Fibroblast of skin of left quadriceps (primary cell): Measurements from ENCODE around the gene SULT2A1.
"Not testable (repeated sequence)": the region's sequence is repeated elsewhere in the genome, so short reads cannot be mapped to it uniquely, and the experiment has no call there.

Source experiments
- DNase-seq, 2 experiments: peaks; one replicate each; pipeline ENCODE4 v3.0.0-alpha.2; 2013; ENCODE audit warnings: low read depth in 2 of 2

SULT2A1 gene

DNA sequence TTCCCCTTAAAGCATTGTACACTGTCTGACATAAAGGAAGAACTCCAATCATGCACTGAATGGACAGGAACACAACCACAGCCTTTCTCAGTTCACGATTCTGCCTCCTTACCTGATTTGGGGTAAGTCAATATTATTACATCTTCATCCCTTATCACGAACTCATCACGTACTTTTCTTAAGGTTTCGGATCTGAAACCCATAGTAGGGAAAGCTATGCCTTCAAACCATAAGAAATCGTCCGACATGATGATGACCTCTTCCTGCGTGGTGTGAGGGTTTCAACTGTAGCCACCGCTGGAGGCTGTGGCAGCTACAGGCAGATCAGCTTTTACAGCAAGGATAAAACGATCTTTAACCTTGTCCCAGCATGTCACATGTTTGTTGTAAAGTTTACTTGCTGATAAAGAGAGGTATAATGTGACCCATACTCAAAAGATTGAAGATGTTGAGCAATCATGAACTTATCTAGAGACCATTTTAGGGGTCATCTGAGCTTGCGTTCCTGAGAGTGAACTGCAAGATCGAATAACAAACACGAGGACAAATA lies at the start of gene SULT2A1:
Gene SULT2A1, minus strand, starts transcription at position 306 of the 550 bp plus-strand sequence. Its CDS starts 58 bp downstream, at position 248.
- DNase-seq: no peak

- not testable (repeated sequence) for DNase-seq
Observed at GRCh38 chr19:47928581-47928980, 42.5 kb upstream of the SULT2A1 start.

- DNase-seq: not testable (repeated sequence)
Observed at GRCh38 chr19:47920107-47920506, 34.0 kb upstream of the SULT2A1 start.

DNA sequence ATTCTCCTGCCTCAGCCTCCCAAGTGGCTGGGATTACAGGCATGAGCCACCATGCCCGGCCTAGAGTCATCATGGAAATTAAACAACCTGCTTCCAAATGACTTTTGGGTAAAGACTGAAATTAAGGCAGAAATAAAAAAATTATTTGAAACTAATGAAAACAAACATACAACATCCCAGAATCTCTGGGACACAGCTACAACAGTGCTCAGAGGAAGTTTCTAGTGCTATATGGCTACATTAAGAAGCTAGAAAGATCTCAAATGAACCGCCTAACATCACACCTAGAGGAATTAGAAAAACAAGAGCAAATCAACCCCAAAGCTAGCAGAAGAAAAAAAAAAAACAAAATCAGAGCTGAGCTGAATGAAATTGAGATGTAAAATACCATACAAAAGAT lies 24.1 kb upstream of the SULT2A1 start:
- not testable (repeated sequence) for DNase-seq

GRCh38 chr19:47909350-47909749 lies 23.2 kb upstream of the SULT2A1 start:
- not testable (repeated sequence) for DNase-seq

DNA sequence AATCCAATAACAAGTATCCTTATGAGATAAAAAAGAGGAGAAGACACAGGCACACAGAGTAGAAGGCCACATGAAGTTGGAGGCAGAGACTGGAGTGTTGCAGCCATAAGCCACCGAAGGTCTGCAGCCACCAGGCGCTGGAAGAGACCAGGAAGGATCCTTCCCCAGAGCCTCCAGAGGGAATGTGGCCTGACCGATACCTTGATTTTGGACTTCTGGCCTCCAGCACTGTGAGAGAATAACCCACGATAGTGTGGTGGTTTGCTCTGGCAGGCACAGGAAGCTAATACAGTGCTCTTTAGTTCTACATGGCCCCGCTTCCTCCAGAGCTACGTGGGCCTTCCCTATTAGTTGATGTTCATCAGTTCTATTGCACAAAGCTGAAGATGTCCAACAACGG lies 15.3 kb upstream of the SULT2A1 start:
- DNase-seq: no peak

DNA sequence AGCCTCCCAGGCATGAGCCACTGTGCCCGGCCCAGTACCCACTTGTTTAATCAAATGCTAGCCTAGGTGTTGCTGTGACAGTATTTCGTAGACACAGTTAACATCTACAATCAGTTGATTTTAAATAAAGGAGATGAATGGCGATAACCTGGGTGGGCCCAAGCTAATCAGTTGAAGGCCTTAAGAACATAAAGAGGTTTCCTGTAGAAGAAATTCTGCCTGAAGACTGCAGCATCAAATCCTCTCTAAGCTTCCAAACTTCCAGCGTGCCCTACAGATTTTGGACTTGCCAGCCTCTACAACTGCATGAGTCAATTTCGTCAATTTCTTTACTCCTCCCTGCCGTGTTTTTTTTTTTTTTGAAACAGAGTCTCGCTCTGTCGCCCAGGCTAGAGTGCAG lies 13.2 kb upstream of the SULT2A1 start:
- DNase-seq: no peak

GRCh38 chr19:47897861-47898260 lies 11.7 kb upstream of the SULT2A1 start:
- no peak for DNase-seq

GRCh38 chr19:47896773-47897172 lies 10.7 kb upstream of the SULT2A1 start:
- no peak for DNase-seq

GRCh38 chr19:47896019-47896418 lies 9.9 kb upstream of the SULT2A1 start:
- DNase-seq: no peak

- DNase-seq: no peak
Observed at GRCh38 chr19:47895165-47895782, 9.2 kb upstream of the SULT2A1 start.

DNA sequence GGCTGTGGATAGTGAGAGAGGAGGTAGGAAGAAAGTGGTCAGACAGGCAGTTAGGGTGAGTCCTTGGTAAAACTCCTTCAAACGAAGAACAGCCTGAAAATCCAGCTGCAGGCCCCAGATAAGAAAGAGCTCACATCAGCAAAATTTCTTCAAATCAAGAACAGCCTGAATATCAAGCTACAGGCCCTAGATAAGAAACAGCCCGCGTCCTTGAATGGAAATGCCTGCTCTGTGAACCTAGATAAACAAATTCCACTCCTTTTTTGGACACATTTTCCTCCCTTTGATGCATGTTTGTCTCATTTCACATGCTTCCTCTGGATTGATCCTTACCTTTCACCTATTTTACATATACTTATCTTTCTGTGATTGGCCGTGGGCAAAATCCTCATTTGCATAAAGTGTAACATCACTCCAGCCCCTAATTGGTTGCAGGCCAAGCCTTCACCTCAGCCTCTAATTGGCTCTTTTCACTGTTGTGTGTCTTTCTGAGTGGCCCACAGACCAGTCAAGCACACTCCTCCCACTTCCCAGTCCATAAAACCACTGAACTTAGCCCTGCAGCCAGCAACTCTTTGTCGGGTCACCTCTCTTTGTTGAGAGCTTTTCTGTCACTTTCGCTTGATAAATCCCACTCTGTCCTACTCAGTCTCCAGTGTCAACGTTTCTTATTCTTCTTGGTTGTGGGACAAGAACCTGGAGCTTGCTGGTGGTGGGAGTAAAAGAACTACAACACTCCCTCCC lies 6.0 kb upstream of the SULT2A1 start:
- DNase-seq: no peak

GRCh38 chr19:47891622-47891922 lies 5.5 kb upstream of the SULT2A1 start:
- no peak for DNase-seq

DNA sequence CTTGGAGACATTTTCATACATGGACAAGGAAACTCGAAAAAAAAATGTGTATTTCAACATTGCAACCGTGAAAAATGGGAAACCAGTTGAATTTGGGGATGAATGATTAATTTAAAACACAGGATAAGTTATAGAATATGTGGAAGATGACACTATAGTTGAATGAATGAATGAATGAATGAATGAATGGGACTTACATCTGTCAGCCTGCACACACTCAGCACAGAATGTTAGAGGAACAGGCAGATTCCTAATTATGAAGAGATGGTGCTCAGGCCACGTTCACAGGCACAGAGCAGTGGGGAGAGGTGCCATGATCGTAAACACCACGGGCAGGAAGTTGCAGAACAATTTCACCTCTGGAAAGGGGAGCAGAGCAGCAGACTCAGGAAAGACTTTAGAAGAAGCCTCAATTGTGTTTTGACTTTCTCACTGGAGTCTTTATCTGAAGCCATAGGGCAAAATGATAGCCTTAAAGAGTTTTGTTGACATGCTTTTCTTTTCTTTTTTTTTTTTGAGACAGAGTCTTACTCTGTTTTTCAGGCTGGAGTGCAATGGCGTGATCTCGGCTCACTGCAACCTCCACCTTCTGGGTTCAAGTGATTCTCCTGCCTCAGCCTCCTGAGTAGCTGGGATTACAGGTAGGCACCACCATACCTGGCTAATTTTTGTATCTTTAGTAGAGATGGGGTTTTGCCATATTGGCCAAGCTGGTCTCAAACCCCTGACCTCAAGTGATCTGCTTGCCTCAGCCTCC lies 4.9 kb upstream of the SULT2A1 start:
- DNase-seq: no peak

GRCh38 chr19:47885067-47885463 lies 1.1 kb downstream of the SULT2A1 start:
- no peak for DNase-seq

DNA sequence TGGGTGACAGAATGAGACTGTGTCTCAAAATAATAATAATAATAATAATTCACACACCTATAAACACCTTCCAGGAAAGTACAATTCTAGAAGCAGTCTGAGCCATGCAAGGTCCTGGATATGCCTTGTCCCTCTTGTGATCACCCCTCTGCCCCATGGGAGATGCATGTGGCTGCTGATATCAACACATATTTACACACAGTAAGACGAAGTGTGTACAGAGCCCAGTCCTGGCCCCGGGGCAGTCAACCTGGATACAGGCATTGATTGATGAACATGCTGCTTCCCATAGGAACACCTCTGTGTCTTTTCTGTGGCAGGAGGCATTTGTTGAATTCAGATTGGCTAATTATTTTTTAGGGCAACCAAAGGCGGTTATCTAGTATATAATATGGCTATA lies 3.2 kb downstream of the SULT2A1 start:
- DNase-seq: no peak

DNA sequence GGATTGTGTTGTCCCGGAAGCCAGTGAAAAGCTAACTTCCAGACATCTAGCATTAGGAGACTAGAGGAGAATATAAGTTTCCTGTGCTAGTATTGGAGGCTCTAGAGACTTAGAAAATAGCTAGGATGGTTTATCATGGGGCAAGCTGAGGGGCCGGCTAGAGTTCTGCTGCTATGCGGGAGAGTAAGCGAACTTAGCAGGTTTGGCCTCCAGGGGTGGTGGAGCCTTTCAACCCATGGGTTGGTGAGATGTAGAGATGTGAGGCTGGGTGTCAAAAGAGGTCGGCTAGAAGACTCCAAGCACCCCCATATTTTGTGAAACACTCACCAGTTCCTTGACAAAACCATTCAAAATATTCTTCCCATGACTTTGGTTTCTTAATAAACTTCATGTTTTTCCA lies 4.4 kb downstream of the SULT2A1 start:
- no peak for DNase-seq

DNA sequence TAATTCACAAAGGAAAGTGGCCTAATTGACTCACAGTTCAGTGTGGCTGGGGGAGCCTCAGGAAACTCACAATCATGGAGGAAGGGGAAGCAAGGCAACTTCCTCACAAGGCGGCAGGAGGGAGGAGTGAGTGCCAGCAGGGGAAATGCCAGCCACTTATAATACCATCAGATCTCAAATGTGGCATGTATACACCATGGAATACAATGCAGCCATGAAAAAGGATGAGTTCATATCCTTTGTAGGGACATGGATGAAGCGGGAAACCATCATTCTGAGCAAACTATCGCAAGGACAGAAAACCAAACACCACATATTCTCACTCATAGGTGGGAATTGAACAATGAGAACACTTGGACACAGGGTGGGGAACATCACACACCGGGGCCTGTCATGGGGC lies 6.7 kb downstream of the SULT2A1 start:
- not testable (repeated sequence) for DNase-seq

- no peak for DNase-seq
Observed at GRCh38 chr19:47878906-47879305, 7.2 kb downstream of the SULT2A1 start.

DNA sequence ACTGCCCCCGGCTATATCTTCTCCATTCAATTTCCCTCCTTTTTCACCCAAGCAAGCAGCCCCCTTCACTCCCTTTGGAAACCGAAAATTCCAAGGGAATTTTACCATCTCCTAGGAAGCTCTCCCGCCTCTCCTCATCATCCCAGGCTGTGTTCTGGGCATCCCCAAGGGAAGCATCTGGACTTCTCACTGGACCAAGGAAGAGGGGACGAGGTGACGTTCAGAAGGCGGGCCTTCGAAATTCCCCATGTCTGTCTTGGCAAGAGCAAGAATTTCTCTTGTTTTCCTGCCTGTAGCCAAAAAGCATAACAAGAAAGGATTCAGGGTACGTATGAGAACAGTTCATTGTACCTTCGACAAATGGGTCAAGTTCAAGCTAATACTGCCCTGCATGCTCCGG lies 20.9 kb downstream of the SULT2A1 start:
- no peak for DNase-seq

GRCh38 chr19:47863514-47863936 lies 22.6 kb downstream of the SULT2A1 start:
- peak; percentile 22 to 30 for DNase-seq

GRCh38 chr19:47861630-47862029 lies 24.5 kb downstream of the SULT2A1 start:
- no peak for DNase-seq
